HG02840 (cell line): Measurements from ENCODE around the gene PCSK9.
"Not testable (repeated sequence)": the region's sequence is repeated elsewhere in the genome, so short reads cannot be mapped to it uniquely, and the experiment has no call there.

Experiments used
- ATAC-seq: cut with Tn5 transposase; IDR thresholded peaks from one replicate; pipeline ENCODE4 v1.9.1; 2021; ENCODE audit warnings: mild to moderate bottlenecking, moderate library complexity, moderate number of reproducible peaks; ENCODE audit not compliant: unreplicated experiment, low FRiP score

The PCSK9 gene

GRCh38 chr1:55007625-55008024, 31.7 kb upstream of the PCSK9 start:
- ATAC-seq, result no peak

GRCh38 chr1:55010194-55010886, 29.0 kb upstream of the PCSK9 start:
- ATAC-seq, result no peak

- ATAC-seq, result no peak
Observed at GRCh38 chr1:55010887-55011217, 28.5 kb upstream of the PCSK9 start.

- no peak for ATAC-seq
Observed at GRCh38 chr1:55012661-55013060, 26.7 kb upstream of the PCSK9 start.

GRCh38 chr1:55015123-55015522, 24.2 kb upstream of the PCSK9 start:
- ATAC-seq, result no peak

GRCh38 chr1:55015731-55016620, 23.4 kb upstream of the PCSK9 start:
- ATAC-seq, result no peak

- ATAC-seq, result no peak
Observed at GRCh38 chr1:55018395-55018794, 21.0 kb upstream of the PCSK9 start.

- no peak for ATAC-seq
Observed at GRCh38 chr1:55021942-55022546, 17.3 kb upstream of the PCSK9 start.

GRCh38 chr1:55024163-55024562, 15.2 kb upstream of the PCSK9 start:
- ATAC-seq, result not testable (repeated sequence)

- not testable (repeated sequence) for ATAC-seq
Observed at GRCh38 chr1:55026682-55027081, 12.7 kb upstream of the PCSK9 start.

- ATAC-seq, result not testable (repeated sequence)
Observed at GRCh38 chr1:55031098-55031497, 8.2 kb upstream of the PCSK9 start.

GRCh38 chr1:55033265-55033614, 6.1 kb upstream of the PCSK9 start:
- no peak for ATAC-seq

GRCh38 chr1:55034476-55035133, 4.7 kb upstream of the PCSK9 start:
- no peak for ATAC-seq

GRCh38 chr1:55035904-55036303, 3.4 kb upstream of the PCSK9 start:
- ATAC-seq, result no peak

- ATAC-seq, result no peak
Observed at GRCh38 chr1:55037733-55038551, 1.4 kb upstream of the PCSK9 start.

GRCh38 chr1:55038552-55038838, 853 bp upstream of the PCSK9 start:
- no peak for ATAC-seq

GRCh38 chr1:55038974-55039341, 390 bp upstream of the PCSK9 start:
- ATAC-seq, result no peak

GRCh38 chr1:55040083-55040932, 960 bp downstream of the PCSK9 start:
- ATAC-seq, result no peak

GRCh38 chr1:55040933-55041494, 1.7 kb downstream of the PCSK9 start:
- no peak for ATAC-seq
